Activated T-helper 2 cell treated with anti-CD3 and anti-CD28 coated beads, Interferon-gamma antibody, Interleukin-2, Interleukin-4, amounts not matched to agents 10 μg/mL and 5 μg/mL and 100 μg/mL, durations not matched to agents 14 hours and 24 hours and 36 hours (primary cell): ENCODE data around the gene ZNF544. TPM values are rescaled to one million over a fixed set of nuclear protein-coding genes. Genes with fewer than 3 reads are reported as not detected.
A peak's percentile ranks its signal among the peaks of the same experiment; 100 is the strongest.
"Not testable (repeated sequence)": the region's sequence is repeated elsewhere in the genome, so short reads cannot be mapped to it uniquely, and the experiment has no call there.

ENCODE experiments used
- DNase-seq: peaks from one replicate; pipeline ENCODE4 v3.0.0; 2021; ENCODE audit warnings: low spot score
- H3K27ac Mint-ChIP-seq: one replicate; pipeline ENCODE4 v1.8.0; 2021; ENCODE audit warnings: mixed read lengths
- H3K27me3 Mint-ChIP-seq: one replicate; pipeline ENCODE4 v1.8.0; 2021; ENCODE audit warnings: low read depth, mixed read lengths
- H3K36me3 Mint-ChIP-seq: one replicate; pipeline ENCODE4 v1.8.0; 2021; ENCODE audit warnings: low read depth, mixed read lengths
- H3K4me1 Mint-ChIP-seq: one replicate; pipeline ENCODE4 v1.8.0; 2021; ENCODE audit warnings: low read depth, mixed read lengths
- H3K4me3 Mint-ChIP-seq: one replicate; pipeline ENCODE4 v1.8.0; 2021; ENCODE audit warnings: low read depth, mild to moderate bottlenecking, moderate library complexity, mixed read lengths
- H3K9me3 Mint-ChIP-seq: one replicate; pipeline ENCODE4 v1.8.0; 2021; ENCODE audit warnings: mixed read lengths
- intact Hi-C: fragments of 100-400 bp; cut with micrococcal nuclease; formaldehyde crosslinking; loops from one replicate; pipeline ENCODE4 v1.15.1; 2023
- total RNA-seq: library from RNA; stranded (reverse); gene quantifications from 2 replicates; pipeline ENCODE4 v1.2.3, GENCODE V29; 2022

ZNF544 gene
- total RNA-seq, 1 donor from 2014 or later = 49.1 TPM

DNA sequence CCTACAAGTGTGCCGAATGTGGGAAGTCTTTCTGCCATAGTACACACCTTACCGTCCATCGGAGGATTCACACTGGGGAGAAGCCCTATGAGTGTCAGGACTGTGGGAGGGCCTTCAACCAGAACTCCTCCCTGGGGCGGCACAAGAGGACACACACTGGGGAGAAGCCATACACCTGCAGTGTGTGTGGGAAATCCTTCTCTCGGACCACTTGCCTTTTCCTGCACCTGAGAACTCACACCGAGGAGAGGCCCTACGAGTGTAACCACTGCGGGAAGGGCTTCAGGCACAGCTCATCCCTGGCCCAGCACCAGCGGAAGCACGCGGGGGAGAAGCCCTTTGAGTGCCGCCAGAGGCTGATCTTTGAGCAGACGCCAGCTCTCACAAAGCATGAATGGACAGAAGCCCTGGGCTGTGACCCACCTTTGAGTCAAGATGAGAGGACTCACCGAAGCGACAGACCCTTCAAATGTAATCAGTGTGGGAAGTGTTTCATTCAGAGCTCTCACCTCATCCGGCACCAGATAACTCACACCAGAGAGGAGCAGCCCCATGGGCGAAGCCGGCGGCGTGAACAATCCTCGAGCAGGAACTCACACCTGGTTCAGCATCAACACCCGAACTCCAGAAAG, 66.1 kb downstream of the ZNF544 start:
- H3K4me3 Mint-ChIP-seq = no peak overlapping the region
- intact Hi-C loops = no loop called here
- H3K27me3 Mint-ChIP-seq = no peaks in the 10 kb centered on the region
- peaks cover 52% of the 10 kb centered on the region for H3K9me3 Mint-ChIP-seq
- DNase-seq = no peak
- no peaks in the 10 kb centered on the region for H3K4me1 Mint-ChIP-seq
- H3K27ac Mint-ChIP-seq = no peak overlapping the region
- H3K36me3 Mint-ChIP-seq = peaks cover 89% of the 10 kb centered on the region

DNA sequence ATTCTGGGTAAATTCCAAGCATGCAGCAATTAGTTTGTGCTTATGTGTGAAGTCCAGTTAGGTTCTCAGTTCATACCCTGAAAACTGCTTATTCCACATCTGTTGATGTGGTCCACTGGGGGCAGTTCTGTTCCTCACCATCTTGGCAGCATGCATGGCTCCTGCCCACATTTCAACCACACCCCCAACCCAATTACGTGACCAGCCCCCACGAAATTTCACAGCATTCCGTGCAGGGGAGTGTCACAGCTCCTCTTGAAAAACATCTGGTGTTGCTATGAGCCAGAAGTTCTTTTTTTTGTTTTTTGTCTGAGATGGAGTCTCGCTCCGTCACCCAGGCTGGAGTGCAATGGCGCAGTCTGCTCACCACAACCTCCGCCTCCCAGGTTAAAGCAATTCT, 67.4 kb downstream of the ZNF544 start:
- H3K4me1 Mint-ChIP-seq = no peaks in the 10 kb centered on the region
- peaks cover 61% of the 10 kb centered on the region for H3K9me3 Mint-ChIP-seq
- no peaks in the 10 kb centered on the region for H3K27me3 Mint-ChIP-seq
- H3K4me3 Mint-ChIP-seq = no peak overlapping the region
- H3K36me3 Mint-ChIP-seq = peaks cover 93% of the 10 kb centered on the region
- H3K27ac Mint-ChIP-seq = no peak overlapping the region
- intact Hi-C loops = no loop called here
- DNase-seq = no peak

DNA sequence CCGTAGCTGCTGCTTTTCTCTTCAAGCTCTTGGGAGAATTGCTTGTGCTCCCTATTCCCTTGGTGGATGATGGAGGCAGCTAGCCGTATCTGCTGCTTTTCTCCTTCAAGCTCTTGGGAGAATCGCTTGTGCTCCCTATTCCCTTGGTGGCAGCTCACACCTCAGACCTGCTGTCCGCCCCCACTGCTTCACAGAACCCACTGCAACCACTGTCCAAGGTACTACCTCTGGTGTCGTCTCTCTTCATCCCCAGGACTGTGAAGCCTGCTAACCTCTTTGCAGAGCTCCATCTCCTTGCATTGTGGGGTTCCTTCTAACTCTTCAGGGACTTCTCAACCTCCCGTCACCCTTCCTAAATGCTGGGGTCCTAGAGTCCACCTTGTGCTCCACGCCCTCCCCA, 71.9 kb downstream of the ZNF544 start:
- no peak for DNase-seq
- H3K4me1 Mint-ChIP-seq = peaks cover 10% of the 10 kb centered on the region
- H3K4me3 Mint-ChIP-seq = no peak overlapping the region
- no peak overlapping the region for H3K27ac Mint-ChIP-seq
- H3K27me3 Mint-ChIP-seq = no peaks in the 10 kb centered on the region
- H3K36me3 Mint-ChIP-seq = peaks cover 78% of the 10 kb centered on the region
- intact Hi-C loops = no loop called here
- H3K9me3 Mint-ChIP-seq = peaks cover 30% of the 10 kb centered on the region

DNA sequence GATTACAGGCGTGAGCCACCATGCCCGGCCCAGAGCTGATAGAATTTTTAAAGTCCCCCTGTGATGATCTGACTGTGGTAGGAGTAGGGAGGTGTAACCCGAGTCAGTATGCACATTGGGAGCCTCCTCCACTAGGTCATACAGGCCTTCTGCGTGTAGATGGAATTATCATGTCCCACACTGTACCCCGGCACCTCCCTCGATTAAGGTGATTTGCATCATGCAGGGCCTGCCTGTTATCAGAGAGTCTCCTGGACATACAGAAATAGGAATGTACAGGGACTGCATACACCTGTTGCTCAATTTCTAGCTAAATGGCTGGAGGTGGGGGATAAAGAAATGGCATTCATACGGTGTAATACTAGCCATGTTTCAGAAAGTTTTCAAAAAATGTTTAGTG, 75.5 kb downstream of the ZNF544 start:
- peaks cover 34% of the 10 kb centered on the region for H3K4me1 Mint-ChIP-seq
- peak overlapping the region; percentile 97 for H3K27ac Mint-ChIP-seq
- peak overlapping the region; percentile 98 for H3K4me3 Mint-ChIP-seq
- H3K9me3 Mint-ChIP-seq = peaks cover 23% of the 10 kb centered on the region
- no peak for DNase-seq
- peaks cover 85% of the 10 kb centered on the region for H3K36me3 Mint-ChIP-seq
- intact Hi-C loops = loop anchor here (2.0 kb wide), 4 partner anchors 75 to 121 kb away; partner anchors contain the start of genes ZNF274, ZNF544, ZNF584 and ZNF837
- no peaks in the 10 kb centered on the region for H3K27me3 Mint-ChIP-seq

DNA sequence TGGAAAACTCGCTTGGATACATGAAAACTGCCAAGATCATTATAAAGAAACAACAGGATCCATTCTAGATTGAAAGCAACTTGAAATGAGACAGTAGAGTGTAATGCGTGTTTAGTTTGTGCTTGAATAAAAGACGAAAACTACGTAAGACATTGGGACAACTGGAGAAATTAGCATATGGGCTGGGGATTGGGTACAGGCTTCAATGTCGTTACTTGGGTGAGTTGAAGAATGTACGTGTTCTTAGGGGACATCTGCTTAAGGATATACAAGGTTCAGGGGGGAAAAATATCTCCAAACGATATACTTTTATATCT, 76.0 kb downstream of the ZNF544 start:
- Mint-ChIP-seq H3K27ac (peak overlapping the region; percentile 97), H3K36me3 (peaks cover 85% of the 10 kb centered on the region), H3K27me3 (no peaks in the 10 kb centered on the region), H3K4me1 (peaks cover 37% of the 10 kb centered on the region), H3K9me3 (peaks cover 25% of the 10 kb centered on the region), H3K4me3 (peak overlapping the region; percentile 98)
- DNase-seq = no peak
- intact Hi-C loops = loop anchor here (1.0 to 5.0 kb wide), 7 partner anchors 22 to 122 kb away; partner anchors contain the start of genes ZNF274, ZNF544, ZNF584 and ZNF8

DNA sequence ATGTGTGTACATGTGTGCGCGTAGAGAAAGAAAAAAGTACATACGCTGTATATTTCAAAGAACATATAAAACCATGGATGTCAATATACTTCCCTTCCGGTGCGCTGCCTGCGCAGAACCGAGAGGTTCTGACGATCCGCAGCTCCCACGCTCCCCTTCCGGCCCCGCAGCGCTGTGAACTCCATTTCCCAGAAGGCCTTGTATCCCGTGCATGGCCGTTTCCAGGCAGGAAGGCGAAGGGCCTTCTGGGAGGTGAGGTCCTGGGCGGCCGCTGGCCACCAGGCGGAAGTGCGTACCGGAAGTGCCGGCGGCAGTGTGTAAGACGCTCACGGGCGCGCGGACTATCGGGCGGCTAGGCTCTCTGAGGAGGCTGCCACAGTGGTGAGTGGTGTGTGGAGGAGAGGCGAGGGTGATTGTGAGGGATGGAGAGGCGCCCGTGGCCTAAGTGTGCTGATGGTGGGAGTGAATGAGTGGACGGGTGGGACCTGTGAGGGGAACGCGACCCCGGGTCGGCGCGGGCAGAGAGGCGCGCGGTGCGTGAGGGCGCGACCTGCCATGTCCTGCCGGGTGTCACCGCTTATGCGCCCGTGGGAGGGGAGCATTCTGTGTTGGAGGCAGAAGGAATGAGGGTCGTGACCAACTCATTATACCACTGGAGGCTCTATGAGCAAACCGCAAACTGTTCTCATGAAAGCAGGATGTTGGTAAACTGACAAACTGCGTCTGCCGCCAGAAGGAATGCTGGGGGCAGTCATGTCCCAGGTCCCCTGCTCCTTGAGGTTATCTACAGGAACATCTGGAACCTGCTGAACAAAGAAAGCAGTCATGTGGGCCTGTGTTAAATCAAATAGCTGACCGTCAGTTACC, 76.6 kb downstream of the ZNF544 start, which contains the start of gene ERVK3-1:
Gene ERVK3-1 (plus strand): TSS at position 313 of the 867 bp plus-strand sequence. CDS start 6,792 bp downstream, outside the sequence.
- no peaks in the 10 kb centered on the region for H3K27me3 Mint-ChIP-seq
- H3K27ac Mint-ChIP-seq = peak within 1 kb of the TSS; percentile 97
- H3K4me3 Mint-ChIP-seq = peak within 1 kb of the TSS; percentile 98
- peaks cover 37% of the 10 kb centered on the region for H3K4me1 Mint-ChIP-seq
- intact Hi-C loops = loop anchor here (1.0 to 5.0 kb wide), 7 partner anchors 21 to 122 kb away; partner anchors contain the start of genes ZNF274, ZNF544, ZNF584 and ZNF8
- DNase-seq = peak; percentile 93
- peaks cover 85% of the 10 kb centered on the region for H3K36me3 Mint-ChIP-seq
- peaks cover 24% of the 10 kb centered on the region for H3K9me3 Mint-ChIP-seq

DNA sequence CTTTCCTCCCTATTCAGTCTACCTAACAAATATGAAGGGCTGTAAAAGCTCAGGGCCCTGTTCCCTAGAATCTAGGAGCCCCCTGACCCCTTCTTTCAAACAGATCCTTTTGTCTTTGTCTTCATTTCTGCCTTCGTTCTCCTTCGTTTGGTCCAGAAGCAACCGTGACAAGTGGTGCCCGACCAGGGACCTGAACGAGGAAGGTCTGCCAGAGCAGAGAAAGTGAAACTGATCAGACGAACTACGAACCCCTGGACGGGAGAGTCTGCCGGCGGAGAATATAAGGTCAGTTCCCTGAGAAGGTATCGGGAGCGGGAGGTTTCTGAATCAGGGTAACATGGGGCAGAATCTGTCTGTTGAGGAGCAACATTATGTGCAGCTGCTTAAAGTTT, 77.2 kb downstream of the ZNF544 start:
- H3K4me1 Mint-ChIP-seq = peaks cover 37% of the 10 kb centered on the region
- peaks cover 19% of the 10 kb centered on the region for H3K9me3 Mint-ChIP-seq
- H3K4me3 Mint-ChIP-seq = peak overlapping the region; percentile 98

DNA sequence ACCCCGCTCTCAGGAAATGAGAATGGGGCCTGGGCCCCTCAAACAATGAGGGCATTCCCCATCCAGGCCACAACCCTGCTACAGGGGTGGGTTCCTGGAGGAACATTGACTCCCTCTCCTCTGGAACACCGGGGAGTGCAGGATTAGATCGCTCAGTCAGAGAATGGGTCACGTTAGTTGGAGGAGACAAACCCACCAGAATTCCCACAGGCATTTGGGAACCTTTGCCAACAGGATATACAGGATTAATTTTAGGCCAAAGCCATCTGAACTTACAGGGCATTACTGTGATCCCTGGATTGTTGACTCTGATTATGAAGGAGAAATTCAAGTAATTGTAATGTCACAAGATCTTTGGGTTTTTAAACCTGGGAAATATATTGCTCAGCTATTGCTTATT, 79.0 kb downstream of the ZNF544 start:
- no peak for DNase-seq
- H3K9me3 Mint-ChIP-seq = peaks cover 8% of the 10 kb centered on the region
- no peak overlapping the region for H3K27ac Mint-ChIP-seq
- intact Hi-C loops = loop anchor here (5.0 kb wide), 1 partner anchor 40 kb away; no protein-coding TSS in a partner anchor
- no peak overlapping the region for H3K4me3 Mint-ChIP-seq
- H3K27me3 Mint-ChIP-seq = no peaks in the 10 kb centered on the region
- peaks cover 40% of the 10 kb centered on the region for H3K4me1 Mint-ChIP-seq
- peaks cover 86% of the 10 kb centered on the region for H3K36me3 Mint-ChIP-seq

More for the DNA sequence above, 77.2 kb downstream of the ZNF544 start:
- no peaks in the 10 kb centered on the region for H3K27me3 Mint-ChIP-seq
- H3K36me3 Mint-ChIP-seq = peaks cover 85% of the 10 kb centered on the region
- H3K27ac Mint-ChIP-seq = peak overlapping the region; percentile 97
- intact Hi-C loops = loop anchor here (1.0 to 5.0 kb wide), 7 partner anchors 20 to 123 kb away; partner anchors contain the start of genes ZNF274, ZNF544, ZNF584 and ZNF8
- DNase-seq = no peak

DNA sequence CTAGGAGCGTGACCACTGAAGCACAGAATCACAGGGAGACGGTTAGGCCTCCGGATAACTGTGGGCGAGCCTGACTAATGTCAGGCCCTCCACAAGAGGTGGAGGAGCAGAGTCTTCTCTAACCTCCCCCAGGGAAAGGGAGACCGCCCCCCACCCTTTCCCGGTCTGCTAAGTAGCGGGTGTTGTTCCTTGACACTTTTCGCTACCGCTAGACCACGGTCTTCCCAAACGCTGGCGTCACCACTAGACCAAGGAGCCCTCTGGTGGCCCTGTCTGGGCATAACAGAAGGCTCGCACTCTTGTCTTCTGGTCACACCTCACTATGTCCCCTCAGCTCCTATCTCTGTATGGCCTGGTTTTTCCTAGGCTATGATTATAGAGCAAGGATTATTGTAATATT, 82.0 kb downstream of the ZNF544 start:
- H3K27me3 Mint-ChIP-seq, DNase-seq, intact Hi-C loops, H3K9me3 Mint-ChIP-seq, H3K27ac Mint-ChIP-seq, H3K4me3 Mint-ChIP-seq: not testable (repeated sequence)
- H3K4me1 Mint-ChIP-seq = peaks cover 30% of the 10 kb centered on the region
- H3K36me3 Mint-ChIP-seq = peaks cover 96% of the 10 kb centered on the region

DNA sequence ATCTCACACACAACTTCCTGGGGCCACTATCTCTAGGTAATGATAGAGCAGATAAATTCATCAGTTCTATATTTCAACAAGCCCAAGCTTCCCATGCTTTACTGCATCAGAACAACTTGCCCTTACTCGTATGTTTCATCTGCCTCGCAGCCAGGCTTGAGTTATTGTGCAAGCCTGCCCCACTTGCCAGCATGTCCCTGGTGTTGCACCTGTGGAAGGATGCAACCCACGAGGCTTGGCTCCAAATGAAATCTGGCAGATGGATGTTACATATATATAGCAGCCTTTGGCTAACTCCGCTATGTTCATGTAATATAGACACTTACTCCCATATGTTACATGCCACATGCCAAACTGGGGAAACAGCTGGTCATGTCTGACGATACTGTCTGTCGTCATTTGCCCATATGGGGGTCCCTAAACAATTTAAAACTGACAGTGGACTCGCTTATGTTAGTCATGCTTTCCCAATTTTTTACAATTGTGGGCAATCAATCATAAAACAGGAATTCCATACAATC, 82.7 kb downstream of the ZNF544 start:
- DNase-seq = no peak
- H3K36me3 Mint-ChIP-seq = peaks cover 95% of the 10 kb centered on the region
- H3K9me3 Mint-ChIP-seq = peaks cover 8% of the 10 kb centered on the region
- intact Hi-C loops = no loop called here
- H3K27me3 Mint-ChIP-seq = no peaks in the 10 kb centered on the region
- no peak overlapping the region for H3K4me3 Mint-ChIP-seq
- H3K4me1 Mint-ChIP-seq = peaks cover 24% of the 10 kb centered on the region
- H3K27ac Mint-ChIP-seq = no peak overlapping the region
